Measurements from ENCODE around the gene FRMD4B.

Gene FRMD4B

GRCh38 chr3:69403454-69403853 lies 17.6 kb upstream of the FRMD4B start:
- no peak for DNase-seq

DNA sequence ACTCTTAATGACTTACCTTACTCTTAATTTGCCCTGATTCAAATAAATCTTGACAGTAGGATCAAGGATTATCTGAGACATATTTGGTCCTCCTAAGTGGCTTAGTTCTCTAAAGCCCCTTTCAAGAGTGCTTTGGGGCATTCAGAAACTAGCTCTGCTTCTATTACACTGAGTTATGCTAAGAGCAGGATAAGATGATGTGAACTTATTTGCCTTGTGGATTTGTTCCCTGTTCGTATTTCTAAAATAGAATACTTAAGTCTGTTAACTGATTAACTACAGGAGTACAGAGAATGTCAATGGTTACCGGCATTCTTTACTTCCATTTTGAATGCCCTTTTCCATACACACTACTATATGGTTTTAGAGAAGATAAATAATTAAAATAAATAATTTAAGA lies 14.8 kb upstream of the FRMD4B start:
- DNase-seq, result no peak

GRCh38 chr3:69392850-69393249 lies 7.0 kb upstream of the FRMD4B start:
- no peak for DNase-seq

- no peak for DNase-seq
These were observed 6.5 kb upstream of the FRMD4B start for GRCh38 chr3:69392415-69392814.

DNA sequence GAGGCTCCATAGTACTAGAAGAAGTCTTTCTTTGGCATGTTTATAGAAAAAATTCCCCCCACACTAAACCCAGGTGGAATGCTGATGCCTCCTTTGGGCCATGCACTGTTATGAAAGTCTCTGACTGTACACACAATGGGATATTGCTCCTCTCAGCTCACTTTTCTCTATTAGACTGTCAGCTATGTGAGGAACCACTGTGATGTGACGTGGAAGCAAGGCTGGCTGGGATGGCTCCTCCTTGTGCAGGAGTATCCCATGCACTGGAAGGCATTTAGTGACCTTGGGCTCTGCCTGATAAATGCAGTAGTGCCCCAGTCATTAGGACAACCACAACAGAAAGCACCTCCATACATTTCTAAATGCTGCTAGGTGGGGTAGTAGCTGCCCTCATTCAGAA lies 5.7 kb upstream of the FRMD4B start:
- no peak for DNase-seq

- DNase-seq, result no peak
These were observed 4.9 kb upstream of the FRMD4B start for GRCh38 chr3:69390771-69391170.

- DNase-seq, result no peak
These were observed 3.8 kb upstream of the FRMD4B start for GRCh38 chr3:69389520-69390248.

DNA sequence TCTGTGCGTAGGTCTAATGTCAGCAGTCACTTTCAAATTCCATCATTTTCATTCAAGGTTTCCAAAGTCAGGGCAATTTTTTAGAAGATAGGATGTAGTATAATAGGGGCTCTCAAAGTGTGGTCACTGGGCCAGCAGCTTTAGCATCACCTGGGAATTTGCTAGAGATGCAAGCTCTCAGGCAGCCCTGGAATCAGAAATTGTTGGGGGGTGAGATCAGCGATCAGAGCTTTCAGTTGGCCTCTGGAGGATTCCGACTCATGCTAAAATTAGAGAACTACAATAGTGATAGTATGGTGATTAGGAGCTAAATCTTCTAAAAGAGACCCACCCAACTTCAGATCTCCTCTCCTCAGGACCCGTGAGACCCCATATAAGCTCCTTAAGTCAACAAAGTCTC lies 2.4 kb upstream of the FRMD4B start:
- DNase-seq, result no peak

DNA sequence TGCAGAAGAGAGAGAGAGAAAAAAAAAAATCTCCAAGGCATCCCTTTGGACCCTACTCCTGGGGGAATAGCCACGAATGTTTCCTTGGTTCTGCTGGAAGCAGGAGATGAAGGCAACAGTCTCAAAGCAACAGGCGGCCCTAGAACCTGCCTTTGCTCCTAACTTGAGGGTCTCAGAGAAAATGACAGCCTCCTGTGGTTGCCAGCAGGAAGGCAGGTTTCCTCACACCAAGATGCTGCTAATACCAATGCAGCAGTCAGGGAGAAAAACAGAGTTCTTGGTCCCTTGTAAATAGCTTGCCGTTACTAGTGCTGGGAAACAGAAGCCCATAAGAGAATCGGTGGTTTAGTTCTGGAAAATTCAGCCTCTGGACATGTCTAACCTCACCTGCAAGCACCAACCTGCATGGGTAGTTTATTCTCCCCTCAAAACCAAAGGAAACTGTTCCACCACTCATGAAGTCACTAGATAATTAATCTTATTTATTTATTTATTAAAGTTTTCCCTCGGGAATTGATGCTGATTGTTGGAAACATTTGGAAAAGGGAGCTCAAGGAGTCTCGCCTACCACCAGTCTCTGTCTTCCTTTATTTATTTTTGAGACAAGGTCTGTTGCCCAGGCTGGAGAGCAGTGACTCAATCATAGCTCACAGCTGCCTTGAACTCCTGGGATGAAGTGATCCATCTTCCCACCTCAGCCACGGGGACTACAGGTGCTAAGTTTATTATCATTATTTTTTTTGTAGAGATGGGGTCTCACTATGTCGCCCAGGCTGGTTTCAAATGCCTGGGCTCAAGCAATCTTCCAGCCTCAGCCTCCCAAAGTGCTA lies 883 bp upstream of the FRMD4B start:
- peak; percentile 19 for DNase-seq

- no peak for DNase-seq
These were observed 665 bp downstream of the FRMD4B start for GRCh38 chr3:69385123-69385722.

DNA sequence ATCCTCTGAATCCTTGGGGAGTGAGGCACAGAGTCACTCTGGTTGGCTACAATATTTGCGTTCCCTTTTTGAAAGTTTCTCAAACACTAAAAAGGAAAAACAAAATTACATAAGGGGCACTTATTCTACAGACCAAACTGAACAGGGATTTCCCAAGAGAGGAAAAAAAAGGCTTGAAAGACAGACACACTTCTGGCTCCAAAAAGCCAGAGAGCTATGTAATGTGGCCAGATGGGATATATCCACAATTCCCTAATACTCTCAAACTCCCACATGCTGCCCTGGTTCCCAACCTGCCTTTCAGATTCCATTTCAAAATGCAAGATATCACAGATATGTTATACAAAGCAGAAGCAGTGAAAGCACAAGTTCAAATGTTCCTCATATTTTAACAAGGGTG lies 1.6 kb downstream of the FRMD4B start:
- no peak for DNase-seq

DNA sequence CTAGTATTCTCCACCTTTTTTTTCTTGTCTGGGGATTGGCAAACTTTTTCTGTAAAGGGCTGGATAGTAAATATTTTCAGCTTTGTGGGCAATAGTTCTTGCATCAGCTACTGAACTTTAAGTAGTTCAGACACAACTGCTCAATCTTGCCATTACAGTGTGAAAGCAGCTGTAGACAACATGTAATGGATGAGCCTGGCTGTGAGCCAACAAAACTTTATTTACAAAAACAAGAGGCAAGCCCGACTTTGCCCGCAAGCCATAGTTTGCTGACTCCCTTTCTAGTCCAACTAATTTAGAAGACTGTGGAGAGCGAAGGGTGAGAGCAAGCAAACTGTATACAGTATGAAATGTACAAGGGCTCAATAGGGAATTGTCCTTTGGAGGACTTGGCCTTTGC lies 6.2 kb downstream of the FRMD4B start:
- DNase-seq, result peak; percentile 57

DNA sequence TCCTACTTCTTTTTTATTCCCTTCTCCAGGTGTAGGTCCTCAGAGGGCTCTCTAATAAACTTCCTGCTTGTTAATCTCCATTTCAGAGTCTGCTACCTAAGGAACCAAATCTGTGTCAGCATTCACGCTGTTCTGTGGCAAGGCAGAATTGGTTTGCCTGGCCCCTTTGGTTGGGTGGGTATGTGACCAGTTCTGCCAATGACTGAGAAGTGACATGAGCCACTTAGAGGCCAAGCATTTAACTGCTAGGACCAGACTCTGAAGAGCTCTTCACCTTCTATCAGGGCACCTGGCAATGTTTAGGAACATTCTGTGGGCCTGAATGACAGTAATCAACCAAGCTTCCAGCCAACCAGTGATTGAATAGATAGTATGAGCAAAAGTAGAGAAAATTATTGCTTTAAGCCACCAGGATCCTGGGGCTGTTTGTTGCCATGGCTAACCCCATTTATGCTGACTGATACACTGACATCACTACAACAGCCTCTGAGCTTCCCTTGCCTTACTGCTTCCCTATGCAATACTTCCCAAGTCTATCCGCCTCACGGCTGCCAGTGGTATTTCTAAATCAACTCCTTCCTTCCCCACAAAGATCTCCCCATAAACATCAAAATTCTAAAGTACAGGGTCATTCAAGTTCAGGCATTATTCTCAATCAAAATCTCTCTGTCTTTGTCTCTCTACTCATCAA lies 7.6 kb downstream of the FRMD4B start:
- no peak for DNase-seq

- DNase-seq, result no peak
These were observed 8.6 kb downstream of the FRMD4B start for GRCh38 chr3:69377262-69377661.

GRCh38 chr3:69376731-69377130 lies 9.2 kb downstream of the FRMD4B start:
- no peak for DNase-seq

DNA sequence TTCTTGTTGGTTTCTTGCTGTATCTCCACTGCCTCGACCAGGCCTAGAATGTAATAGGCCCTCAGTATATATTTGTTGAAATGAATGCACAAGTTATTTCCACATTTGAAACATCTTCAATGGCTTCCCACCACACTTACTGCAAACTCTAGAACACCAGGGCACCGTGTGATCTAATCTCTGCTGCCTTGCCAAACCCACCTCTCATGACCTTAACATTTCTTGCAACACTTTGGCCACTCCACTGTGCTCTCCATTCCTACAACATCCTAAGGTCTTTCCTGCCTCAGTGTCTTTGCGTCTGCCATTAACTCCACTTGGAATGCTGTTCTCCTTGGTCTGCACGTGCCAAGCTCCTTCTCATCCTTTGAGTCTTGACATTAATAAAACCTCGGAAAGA lies 14.1 kb downstream of the FRMD4B start:
- no peak for DNase-seq

GRCh38 chr3:69370901-69371301 lies 15.0 kb downstream of the FRMD4B start:
- DNase-seq, result no peak

GRCh38 chr3:69370156-69370883 lies 15.6 kb downstream of the FRMD4B start:
- peak; percentile 59 for DNase-seq

DNA sequence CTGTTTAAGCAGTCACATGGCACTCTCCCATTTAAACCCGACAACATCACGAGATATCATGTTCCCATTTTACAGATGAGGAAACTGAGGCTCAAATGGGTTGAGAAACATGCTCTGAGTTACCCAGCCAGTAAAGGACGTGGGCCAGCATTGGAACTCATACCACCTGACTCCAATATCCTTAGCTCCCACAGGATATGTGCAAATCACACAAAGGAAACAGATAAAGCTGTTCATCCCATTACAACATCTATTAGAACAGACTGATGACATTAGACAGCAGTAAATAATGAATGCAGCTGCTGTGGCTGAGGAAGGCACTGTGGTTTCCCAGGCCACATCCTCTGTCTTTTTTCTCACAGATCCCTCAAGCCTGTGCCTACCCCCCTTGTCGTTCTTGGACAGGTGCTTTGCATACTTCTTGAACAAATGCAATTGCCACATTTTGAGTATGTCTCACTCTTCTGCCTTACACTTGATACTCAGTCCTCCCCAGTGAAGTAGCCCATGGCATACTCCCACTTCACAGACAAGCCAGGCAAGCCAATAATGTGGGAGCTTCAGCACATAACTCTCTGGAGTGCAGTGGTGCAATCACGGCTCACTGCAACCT lies 17.7 kb downstream of the FRMD4B start:
- peak; percentile 79 for DNase-seq

DNA sequence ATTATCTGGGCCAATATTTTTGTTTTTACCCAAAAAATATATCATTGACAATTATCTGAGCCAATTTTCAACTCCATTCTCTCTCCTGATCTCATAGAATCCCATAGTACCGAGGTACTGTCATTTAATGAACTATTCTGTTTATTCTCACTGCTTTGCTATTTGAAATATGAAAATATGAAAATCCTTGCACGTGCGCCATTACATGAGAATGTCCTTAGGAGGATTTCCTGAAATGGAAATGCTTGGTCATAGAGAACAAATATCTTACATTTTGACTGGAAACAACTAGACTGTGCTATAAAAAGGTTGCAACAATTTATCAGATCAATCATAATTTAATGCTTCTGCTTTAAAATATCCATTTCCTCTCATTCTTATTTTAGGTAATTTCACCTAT lies 18.3 kb downstream of the FRMD4B start:
- DNase-seq, result no peak

DNA sequence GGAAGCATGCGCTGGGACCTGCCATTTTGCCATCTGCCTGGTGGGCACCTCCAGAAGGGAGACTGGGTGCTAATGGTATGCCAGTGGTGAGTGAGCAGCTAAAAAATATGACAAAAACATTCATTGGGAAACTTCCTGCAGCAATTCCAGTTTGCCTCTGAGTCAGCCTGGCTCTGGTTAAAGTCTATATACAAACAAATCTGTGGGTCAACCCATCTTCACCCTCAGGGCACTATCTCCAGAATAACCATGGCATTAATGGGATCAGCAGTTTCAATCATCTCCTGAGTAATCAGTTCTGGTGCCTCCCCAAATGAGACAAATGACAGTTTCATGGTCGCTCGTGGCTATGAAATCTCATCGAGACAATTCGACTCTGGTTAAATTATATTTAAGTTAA lies 21.5 kb downstream of the FRMD4B start:
- peak; percentile 64 for DNase-seq

DNA sequence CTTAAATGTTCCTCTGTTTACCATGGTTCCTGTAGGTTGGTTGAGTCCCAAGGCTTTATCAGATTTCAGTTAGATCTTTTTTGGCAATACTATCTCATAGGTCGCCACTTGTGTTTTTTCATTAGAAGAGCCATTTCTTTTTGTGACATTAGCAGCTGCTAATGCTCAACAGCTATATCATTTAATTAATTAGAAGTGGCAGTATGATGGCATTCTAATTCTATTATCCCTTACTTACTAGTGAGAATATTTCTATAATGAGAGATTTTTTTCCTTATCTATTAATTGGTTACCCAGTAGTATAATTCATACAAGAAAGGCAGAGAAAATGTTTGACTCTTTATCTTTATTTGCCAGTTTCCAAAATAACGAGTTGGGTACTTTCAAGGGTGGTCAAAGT lies 25.2 kb downstream of the FRMD4B start:
- no peak for DNase-seq

Data from RPMI8226 (cell line).